HG03025 (cell line): ENCODE data around the gene MFAP3.
A peak's percentile ranks its signal among the peaks of the same experiment; 100 is the strongest.
"Not testable (repeated sequence)": the region's sequence is repeated elsewhere in the genome, so short reads cannot be mapped to it uniquely, and the experiment has no call there.

Source experiments
- ATAC-seq: cut with Tn5 transposase; IDR thresholded peaks from one replicate; pipeline ENCODE4 v1.9.1; 2021; ENCODE audit warnings: mild to moderate bottlenecking, moderate library complexity; ENCODE audit not compliant: unreplicated experiment, low FRiP score

The MFAP3 gene

GRCh38 chr5:154038707-154039457, at the start of gene MFAP3, which contains the start of gene FAM114A2:
Gene MFAP3 (plus strand): TSS chr5:154038967. CDS start chr5:154049723, 10,756 bp downstream.
Gene FAM114A2 (minus strand): TSS chr5:154038910. CDS start chr5:154034953, 3,957 bp downstream.
- peak; percentile 99 for ATAC-seq

GRCh38 chr5:153991168-153991567, 47.6 kb upstream of the MFAP3 start:
- ATAC-seq: no peak

- no peak for ATAC-seq
These were observed 40.8 kb upstream of the MFAP3 start for GRCh38 chr5:153998010-153998409.

- no peak for ATAC-seq
These were observed 40.0 kb upstream of the MFAP3 start for GRCh38 chr5:153998768-153999167.

GRCh38 chr5:153999995-154000394, 38.8 kb upstream of the MFAP3 start:
- no peak for ATAC-seq

GRCh38 chr5:154000703-154001102, 38.1 kb upstream of the MFAP3 start:
- ATAC-seq: no peak

GRCh38 chr5:154002093-154002492, 36.7 kb upstream of the MFAP3 start:
- ATAC-seq: no peak

- ATAC-seq: no peak
These were observed 36.2 kb upstream of the MFAP3 start for GRCh38 chr5:154002511-154003020.

- ATAC-seq: no peak
These were observed 33.1 kb upstream of the MFAP3 start for GRCh38 chr5:154005648-154006047.

GRCh38 chr5:154010660-154011059, 28.1 kb upstream of the MFAP3 start:
- ATAC-seq: no peak

GRCh38 chr5:154015071-154015693, 23.6 kb upstream of the MFAP3 start:
- ATAC-seq: no peak

GRCh38 chr5:154018919-154019318, 19.8 kb upstream of the MFAP3 start:
- not testable (repeated sequence) for ATAC-seq

GRCh38 chr5:154025951-154026350, 12.8 kb upstream of the MFAP3 start:
- ATAC-seq: no peak

- ATAC-seq: no peak
These were observed 6.8 kb upstream of the MFAP3 start for GRCh38 chr5:154031937-154032489.

GRCh38 chr5:154034944-154035343, 3.8 kb upstream of the MFAP3 start:
- ATAC-seq: no peak

GRCh38 chr5:154038261-154038706, 483 bp upstream of the MFAP3 start:
- peak; percentile 68 for ATAC-seq

- ATAC-seq: no peak
These were observed 677 bp downstream of the MFAP3 start for GRCh38 chr5:154039458-154039829.

GRCh38 chr5:154042766-154043165, 4.0 kb downstream of the MFAP3 start:
- ATAC-seq: no peak

GRCh38 chr5:154044099-154044498, 5.3 kb downstream of the MFAP3 start:
- no peak for ATAC-seq

GRCh38 chr5:154044581-154044980, 5.8 kb downstream of the MFAP3 start:
- no peak for ATAC-seq

GRCh38 chr5:154046486-154046885, 7.7 kb downstream of the MFAP3 start:
- no peak for ATAC-seq
